ENCODE measurements around the gene VAV2. TPM values are rescaled to one million over a fixed set of nuclear protein-coding genes. Genes with fewer than 3 reads are reported as not detected.

Gene VAV2
- total RNA-seq, 2 experiments from 2014 or later: 5.1 to 5.5 TPM

GRCh38 chr9:133880851-133881661, 111.1 kb downstream of the VAV2 start:
- ATAC-seq (no peak), DNase-seq (no peak)
- CTCF ChIA-PET: interaction anchor here (0.7 kb wide), 1 partner anchor 19 kb away, joined by 3 read pairs; no protein-coding TSS in a partner anchor
- Mint-ChIP-seq H3K4me1 (no peaks in the 10 kb centered on the region), H3K4me3 (no peak overlapping the region), H3K9me3 (ENCODE audit: low read depth) (no peaks in the 10 kb centered on the region), H3K27ac (no peak overlapping the region), H3K36me3 (no peaks in the 10 kb centered on the region), H3K27me3 (no peaks in the 10 kb centered on the region)

- CTCF ChIA-PET: interaction anchor here (0.7 kb wide), 1 partner anchor 18 kb away, joined by 3 read pairs; no protein-coding TSS in a partner anchor
- Mint-ChIP-seq H3K27me3 (no peaks in the 10 kb centered on the region), H3K27ac (no peak overlapping the region), H3K9me3 (ENCODE audit: low read depth) (no peaks in the 10 kb centered on the region), H3K4me3 (no peak overlapping the region), H3K4me1 (no peaks in the 10 kb centered on the region), H3K36me3 (no peaks in the 10 kb centered on the region)
- DNase-seq: no peak
- ATAC-seq: no peak
These were observed 112.0 kb downstream of the VAV2 start for GRCh38 chr9:133880136-133880535.

GRCh38 chr9:133879615-133880014, 112.5 kb downstream of the VAV2 start:
- H3K4me1 Mint-ChIP-seq: no peaks in the 10 kb centered on the region
- no peak overlapping the region for H3K4me3 Mint-ChIP-seq
- DNase-seq (no peak), ATAC-seq (no peak)
- no peaks in the 10 kb centered on the region for H3K9me3 Mint-ChIP-seq (ENCODE audit: low read depth)
- no peaks in the 10 kb centered on the region for H3K27me3 Mint-ChIP-seq
- no peaks in the 10 kb centered on the region for H3K36me3 Mint-ChIP-seq
- CTCF ChIA-PET: no interaction called here
- no peak overlapping the region for H3K27ac Mint-ChIP-seq

GRCh38 chr9:133878402-133878801, 113.7 kb downstream of the VAV2 start:
- no peaks in the 10 kb centered on the region for H3K4me1 Mint-ChIP-seq
- DNase-seq (no peak), ATAC-seq (no peak)
- H3K9me3 Mint-ChIP-seq (ENCODE audit: low read depth): no peaks in the 10 kb centered on the region
- CTCF ChIA-PET: no interaction called here
- H3K27me3 Mint-ChIP-seq: no peaks in the 10 kb centered on the region
- no peaks in the 10 kb centered on the region for H3K36me3 Mint-ChIP-seq
- H3K27ac Mint-ChIP-seq: no peak overlapping the region
- H3K4me3 Mint-ChIP-seq: no peak overlapping the region

- no peak for ATAC-seq
- H3K36me3 Mint-ChIP-seq: no peaks in the 10 kb centered on the region
These were observed 114.2 kb downstream of the VAV2 start for GRCh38 chr9:133877967-133878366.

GRCh38 chr9:133877327-133877726, 114.8 kb downstream of the VAV2 start:
- ATAC-seq: no peak
- Mint-ChIP-seq H3K27me3 (no peaks in the 10 kb centered on the region), H3K4me1 (no peaks in the 10 kb centered on the region), H3K9me3 (ENCODE audit: low read depth) (no peaks in the 10 kb centered on the region), H3K4me3 (no peak overlapping the region), H3K36me3 (no peaks in the 10 kb centered on the region), H3K27ac (no peak overlapping the region)
- no peak for DNase-seq
- CTCF ChIA-PET: no interaction called here

More at GRCh38 chr9:133877967-133878366, 114.2 kb downstream of the VAV2 start:
- Mint-ChIP-seq H3K27me3 (no peaks in the 10 kb centered on the region), H3K9me3 (ENCODE audit: low read depth) (no peaks in the 10 kb centered on the region), H3K4me1 (no peaks in the 10 kb centered on the region), H3K4me3 (no peak overlapping the region), H3K27ac (no peak overlapping the region)
- CTCF ChIA-PET: no interaction called here
- no peak for DNase-seq

GRCh38 chr9:133876836-133877235, 115.3 kb downstream of the VAV2 start:
- no peaks in the 10 kb centered on the region for H3K36me3 Mint-ChIP-seq
- DNase-seq: no peak
- no peaks in the 10 kb centered on the region for H3K9me3 Mint-ChIP-seq (ENCODE audit: low read depth)

GRCh38 chr9:133876144-133876543, 116.0 kb downstream of the VAV2 start:
- DNase-seq: no peak
- Mint-ChIP-seq H3K27ac (no peak overlapping the region), H3K9me3 (ENCODE audit: low read depth) (no peaks in the 10 kb centered on the region), H3K4me1 (no peaks in the 10 kb centered on the region), H3K36me3 (no peaks in the 10 kb centered on the region), H3K27me3 (no peaks in the 10 kb centered on the region), H3K4me3 (no peak overlapping the region)
- ATAC-seq: no peak
- CTCF ChIA-PET: no interaction called here

More at GRCh38 chr9:133876836-133877235, 115.3 kb downstream of the VAV2 start:
- H3K4me3 Mint-ChIP-seq: no peak overlapping the region
- no peak overlapping the region for H3K27ac Mint-ChIP-seq
- no peak for ATAC-seq
- H3K4me1 Mint-ChIP-seq: no peaks in the 10 kb centered on the region
- CTCF ChIA-PET: no interaction called here
- no peaks in the 10 kb centered on the region for H3K27me3 Mint-ChIP-seq

GRCh38 chr9:133875131-133875530, 117.0 kb downstream of the VAV2 start:
- no peak overlapping the region for H3K27ac Mint-ChIP-seq
- CTCF ChIA-PET: no interaction called here
- ATAC-seq: no peak

GRCh38 chr9:133874659-133875058, 117.5 kb downstream of the VAV2 start:
- Mint-ChIP-seq H3K4me1 (peaks cover 4% of the 10 kb centered on the region), H3K27ac (no peak overlapping the region), H3K4me3 (no peak overlapping the region), H3K27me3 (peaks cover 4% of the 10 kb centered on the region), H3K36me3 (no peaks in the 10 kb centered on the region), H3K9me3 (ENCODE audit: low read depth) (no peaks in the 10 kb centered on the region)
- no peak for ATAC-seq
- CTCF ChIA-PET: no interaction called here
- DNase-seq: no peak

More at GRCh38 chr9:133875131-133875530, 117.0 kb downstream of the VAV2 start:
- Mint-ChIP-seq H3K36me3 (no peaks in the 10 kb centered on the region), H3K9me3 (ENCODE audit: low read depth) (no peaks in the 10 kb centered on the region), H3K4me3 (no peak overlapping the region), H3K27me3 (no peaks in the 10 kb centered on the region), H3K4me1 (no peaks in the 10 kb centered on the region)
- no peak for DNase-seq

- Mint-ChIP-seq H3K4me3 (no peak overlapping the region), H3K27ac (no peak overlapping the region)
These were observed 118.0 kb downstream of the VAV2 start for GRCh38 chr9:133874060-133874657.

GRCh38 chr9:133873461-133873891, 118.6 kb downstream of the VAV2 start:
- ATAC-seq: no peak
- Mint-ChIP-seq H3K4me1 (peaks cover 6% of the 10 kb centered on the region), H3K9me3 (ENCODE audit: low read depth) (no peaks in the 10 kb centered on the region), H3K36me3 (no peaks in the 10 kb centered on the region), H3K27me3 (peaks cover 6% of the 10 kb centered on the region), H3K27ac (no peak overlapping the region), H3K4me3 (no peak overlapping the region)
- no peak for DNase-seq
- CTCF ChIA-PET: no interaction called here

More at GRCh38 chr9:133874060-133874657, 118.0 kb downstream of the VAV2 start:
- CTCF ChIA-PET: no interaction called here
- Mint-ChIP-seq H3K27me3 (peaks cover 6% of the 10 kb centered on the region), H3K4me1 (peaks cover 6% of the 10 kb centered on the region), H3K36me3 (no peaks in the 10 kb centered on the region), H3K9me3 (ENCODE audit: low read depth) (no peaks in the 10 kb centered on the region)
- DNase-seq: no peak
- no peak for ATAC-seq

- CTCF ChIA-PET: interaction anchor here (1.3 kb wide), 1 partner anchor 91 kb away, joined by 3 read pairs; no protein-coding TSS in a partner anchor
- peaks cover 6% of the 10 kb centered on the region for H3K4me1 Mint-ChIP-seq
- no peak overlapping the region for H3K27ac Mint-ChIP-seq
- peaks cover 6% of the 10 kb centered on the region for H3K27me3 Mint-ChIP-seq
- ATAC-seq (no peak), DNase-seq (no peak)
- H3K4me3 Mint-ChIP-seq: no peak overlapping the region
- no peaks in the 10 kb centered on the region for H3K36me3 Mint-ChIP-seq
- H3K9me3 Mint-ChIP-seq (ENCODE audit: low read depth): no peaks in the 10 kb centered on the region
These were observed 119.1 kb downstream of the VAV2 start for GRCh38 chr9:133873009-133873408.

Measured in activated CD8-positive, alpha-beta memory T cell treated with anti-CD3 and anti-CD28 coated beads, Interleukin-2, amount 10 ng/mL, durations not matched to agents 7 days and 5 days (primary cell).